ENCODE data around the gene BHLHE41. TPM values are rescaled to one million over a fixed set of nuclear protein-coding genes. Genes with fewer than 3 reads are reported as not detected.

Gene BHLHE41
- total and polyA plus RNA-seq, 4 donors, result 0.17 to 0.29 (median 0.23) TPM; not detected in 1

- H3K9ac ChIP-seq (ENCODE audit: low read depth in 1 of 2, low read length in 2 of 2), result no peak overlapping the region
- no peak for DNase-seq (ENCODE audit: low spot score)
- H3K36me3 ChIP-seq (ENCODE audit: control insufficient read depth in 4 of 4, insufficient read depth in 3 of 4, low read depth in 1 of 4, low read length in 3 of 4), result no peaks in the 10 kb centered on the region
- no peak overlapping the region for H3K27ac ChIP-seq (ENCODE audit: low read depth in 1 of 2, low read length in 2 of 2)
- H3K4me3 ChIP-seq (ENCODE audit: low read depth in 1 of 3, low read length in 3 of 3), result no peak overlapping the region
- TF ChIP-seq TAF1 (conservative IDR thresholded peaks at IDR 0.05) (no peak), HNF4A (conservative IDR thresholded peaks at IDR 0.05) (no peak), GABPA (IDR thresholded peaks at IDR 0.05 in 1 of 2, conservative IDR thresholded peaks at IDR 0.05 in 1 of 2) (no peak), JUND (IDR thresholded peaks at IDR 0.05) (no peak), ZBTB33 (IDR thresholded peaks at IDR 0.05) (no peak), HNF4G (IDR thresholded peaks at IDR 0.05) (no peak), EGR1 (IDR thresholded peaks at IDR 0.05; ENCODE audit: low read depth in 2 of 2) (no peak), ATF3 (IDR thresholded peaks at IDR 0.05) (no peak), REST (IDR thresholded peaks at IDR 0.05) (no peak), YY1 (IDR thresholded peaks at IDR 0.05) (no peak), RAD21 (IDR thresholded peaks at IDR 0.05) (no peak), RXRA (IDR thresholded peaks at IDR 0.05) (no peak), FOXA1 (IDR thresholded peaks at IDR 0.05) (no peak), SP1 (IDR thresholded peaks at IDR 0.05) (no peak), FOXA2 (IDR thresholded peaks at IDR 0.05) (no peak), NR2F2 (IDR thresholded peaks at IDR 0.05) (no peak)
- TF ChIP-seq, protein P1, sequence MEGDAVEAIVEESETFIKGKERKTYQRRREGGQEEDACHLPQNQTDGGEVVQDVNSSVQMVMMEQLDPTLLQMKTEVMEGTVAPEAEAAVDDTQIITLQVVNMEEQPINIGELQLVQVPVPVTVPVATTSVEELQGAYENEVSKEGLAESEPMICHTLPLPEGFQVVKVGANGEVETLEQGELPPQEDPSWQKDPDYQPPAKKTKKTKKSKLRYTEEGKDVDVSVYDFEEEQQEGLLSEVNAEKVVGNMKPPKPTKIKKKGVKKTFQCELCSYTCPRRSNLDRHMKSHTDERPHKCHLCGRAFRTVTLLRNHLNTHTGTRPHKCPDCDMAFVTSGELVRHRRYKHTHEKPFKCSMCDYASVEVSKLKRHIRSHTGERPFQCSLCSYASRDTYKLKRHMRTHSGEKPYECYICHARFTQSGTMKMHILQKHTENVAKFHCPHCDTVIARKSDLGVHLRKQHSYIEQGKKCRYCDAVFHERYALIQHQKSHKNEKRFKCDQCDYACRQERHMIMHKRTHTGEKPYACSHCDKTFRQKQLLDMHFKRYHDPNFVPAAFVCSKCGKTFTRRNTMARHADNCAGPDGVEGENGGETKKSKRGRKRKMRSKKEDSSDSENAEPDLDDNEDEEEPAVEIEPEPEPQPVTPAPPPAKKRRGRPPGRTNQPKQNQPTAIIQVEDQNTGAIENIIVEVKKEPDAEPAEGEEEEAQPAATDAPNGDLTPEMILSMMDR (IDR thresholded peaks at IDR 0.05; ENCODE audit: low read depth, low read length, missing input control), result no peak
- TF ChIP-seq, protein P2, sequence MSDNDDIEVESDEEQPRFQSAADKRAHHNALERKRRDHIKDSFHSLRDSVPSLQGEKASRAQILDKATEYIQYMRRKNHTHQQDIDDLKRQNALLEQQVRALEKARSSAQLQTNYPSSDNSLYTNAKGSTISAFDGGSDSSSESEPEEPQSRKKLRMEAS (IDR thresholded peaks at IDR 0.05), result no peak
- no peaks in the 10 kb centered on the region for H3K9me3 ChIP-seq (ENCODE audit: control insufficient read depth in 4 of 4, low read length in 3 of 4)
- no peaks in the 10 kb centered on the region for H3K4me1 ChIP-seq (ENCODE audit: control insufficient read depth in 4 of 4, insufficient read depth in 4 of 4, low read length in 3 of 4)
- H3K27me3 ChIP-seq (ENCODE audit: control insufficient read depth in 4 of 4, insufficient read depth in 4 of 4, low read length in 3 of 4), result peaks cover 0 to 2% (median 0%) of the 10 kb centered on the region in 4 donors
These were observed 8.7 kb upstream of the BHLHE41 start for GRCh38 chr12:26133521-26133920.

Measured in liver (tissue), 9 donors.